Right lobe of liver (tissue), 6 donors: ENCODE measurements around the gene EEIG1. TPM values are rescaled to one million over a fixed set of nuclear protein-coding genes. Genes with fewer than 3 reads are reported as not detected.
A peak's percentile ranks its signal among the peaks of the same experiment; 100 is the strongest.

ENCODE experiments used
- ATAC-seq, 4 donors: fragments of 200-7000 bp; cut with Tn5 transposase; one replicate each; pipeline ENCODE4 v1.9.1; 2020; ENCODE audit warnings: mild to moderate bottlenecking in 4 of 4, moderate library complexity in 4 of 4
- DNase-seq, 3 donors: peaks; one replicate each; pipeline ENCODE4 v3.0.0-alpha.2; 2020
- H3K27ac ChIP-seq, 3 donors: fragments of 200-600 bp; one replicate each; pipeline ENCODE4 v1.8.0; 2022
- H3K27me3 ChIP-seq, 2 donors: fragments of 200-600 bp; one replicate each; pipeline ENCODE4 v1.8.0; 2022
- H3K36me3 ChIP-seq, 4 donors: fragments of 200-600 bp; sonication (generic) in 1 of 4; one replicate each; pipeline versions ENCODE4 v1.5.1 to v1.8.0; 2017 to 2022; ENCODE audit warnings: control low read depth in 1 of 4
- H3K4me1 ChIP-seq, 4 donors: fragments of 200-600 bp; sonication (generic) in 1 of 4; one replicate each; pipeline versions ENCODE4 v1.5.1 to v1.8.0; 2017 to 2022; ENCODE audit warnings: control low read depth in 1 of 4
- H3K4me3 ChIP-seq, 3 donors: fragments of 200-600 bp; one replicate each; pipeline ENCODE4 v1.8.0; 2022
- H3K9me3 ChIP-seq, 4 donors: fragments of 200-600 bp; sonication (generic) in 1 of 4; one replicate each; pipeline versions ENCODE4 v1.5.1 to v1.8.0; 2017 to 2022; ENCODE audit warnings: control low read depth in 1 of 4
- POLR2A ChIP-seq: fragments of 450-650 bp; IDR thresholded peaks from one replicate; pipeline ENCODE4 v1.6.1; 2017; ENCODE audit warnings: antibody characterized with exemption, mild to moderate bottlenecking
- WGBS: methylation state at CpG from one replicate; pipeline ENCODE4 v1.1.6; 2018; ENCODE audit warnings: low coverage, low lambda C conversion rate; ENCODE audit not compliant: insufficient coverage; ENCODE audit errors: missing lambda C conversion rate; 5-methylcytosine and 5-hydroxymethylcytosine counted together
- intact Hi-C, 2 donors: fragments of 100-400 bp; cut with DNase I; formaldehyde crosslinking; loops; one replicate each; pipeline versions ENCODE4 v1.11.2 to v1.14.1; 2022
- total RNA-seq, 6 experiments: library from RNA; depleted of rRNA in 2 of 6; stranded (reverse); fragments of >200 nt in 2 of 6; fragmentation: NEBNext Ultra II Directional in 3 of 6; extraction: Animal tissue kit (Norgen Biotek cat#: 25700) in 3 of 6; gene quantifications; one replicate each; pipeline versions ENCODE4 v1.1.0 to v1.2.4, GENCODE V29; 2016 to 2023
- TF ChIP-seq, protein P1 (sequence below), 4 donors: fragments of 200-600 bp in 3 of 4; fragments of 450-650 bp in 1 of 4; IDR thresholded peaks; one replicate each; pipeline versions ENCODE4 v1.5.1 to v1.8.0; 2016 to 2022; ENCODE audit warnings: antibody characterized with exemption in 4 of 4, mild to moderate bottlenecking in 2 of 4
- donor health status: DM: no; HTN: yes; CAD: no.
- donor health status: DM: no; HTN: no; CAD: no.
- donor health status: DM: no; HTN: no; CAD: no.
- donor health status: DM: no; HTN: yes; CAD: no.
- donor health status: DM: no; HTN: yes; CAD: no.

The EEIG1 gene
- total RNA-seq, 6 experiments from 2014 or later: 9.7 to 54.1 (median 23.6) TPM

DNA sequence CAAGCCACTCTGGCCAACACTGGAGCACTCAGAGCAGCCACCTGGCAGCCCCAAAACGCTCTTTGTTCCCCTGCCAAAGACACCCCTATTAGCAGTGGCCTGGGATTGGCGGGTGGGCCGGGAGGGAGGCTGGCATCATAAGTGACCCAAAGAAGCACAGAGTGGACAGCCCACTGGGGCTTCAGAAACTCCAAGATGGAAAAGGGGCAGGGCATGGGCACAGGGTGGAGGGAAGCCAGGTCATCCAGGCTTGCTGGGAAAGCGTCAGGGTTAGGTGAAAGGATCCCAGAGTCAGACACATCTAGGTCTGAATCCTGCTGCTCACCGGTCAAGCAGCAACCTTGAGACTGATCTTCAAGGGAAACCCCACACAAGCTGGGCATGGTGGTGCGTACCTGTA, 14.8 kb downstream of the EEIG1 start:
- DNase-seq (peak in 1 of 3 donors; percentile 29), ATAC-seq (peak; percentile 3 to 24 (median 5))
- H3K4me3 ChIP-seq: no peak overlapping the region
- no peaks in the 10 kb centered on the region for H3K27me3 ChIP-seq
- WGBS: 0% methylated on average over 3 of the region's 6 CpGs
- H3K27ac ChIP-seq: peak overlapping the region; percentile 68 to 90 (median 79)
- TF ChIP-seq POLR2A: no peak
- TF ChIP-seq, protein P1, sequence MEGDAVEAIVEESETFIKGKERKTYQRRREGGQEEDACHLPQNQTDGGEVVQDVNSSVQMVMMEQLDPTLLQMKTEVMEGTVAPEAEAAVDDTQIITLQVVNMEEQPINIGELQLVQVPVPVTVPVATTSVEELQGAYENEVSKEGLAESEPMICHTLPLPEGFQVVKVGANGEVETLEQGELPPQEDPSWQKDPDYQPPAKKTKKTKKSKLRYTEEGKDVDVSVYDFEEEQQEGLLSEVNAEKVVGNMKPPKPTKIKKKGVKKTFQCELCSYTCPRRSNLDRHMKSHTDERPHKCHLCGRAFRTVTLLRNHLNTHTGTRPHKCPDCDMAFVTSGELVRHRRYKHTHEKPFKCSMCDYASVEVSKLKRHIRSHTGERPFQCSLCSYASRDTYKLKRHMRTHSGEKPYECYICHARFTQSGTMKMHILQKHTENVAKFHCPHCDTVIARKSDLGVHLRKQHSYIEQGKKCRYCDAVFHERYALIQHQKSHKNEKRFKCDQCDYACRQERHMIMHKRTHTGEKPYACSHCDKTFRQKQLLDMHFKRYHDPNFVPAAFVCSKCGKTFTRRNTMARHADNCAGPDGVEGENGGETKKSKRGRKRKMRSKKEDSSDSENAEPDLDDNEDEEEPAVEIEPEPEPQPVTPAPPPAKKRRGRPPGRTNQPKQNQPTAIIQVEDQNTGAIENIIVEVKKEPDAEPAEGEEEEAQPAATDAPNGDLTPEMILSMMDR (IDR thresholded peaks at IDR 0.05): no peak
- no peaks in the 10 kb centered on the region for H3K36me3 ChIP-seq
- peaks cover 0 to 89% (median 43%) of the 10 kb centered on the region in 4 donors for H3K4me1 ChIP-seq
- H3K9me3 ChIP-seq: no peaks in the 10 kb centered on the region
- intact Hi-C loops: no loop called here

DNA sequence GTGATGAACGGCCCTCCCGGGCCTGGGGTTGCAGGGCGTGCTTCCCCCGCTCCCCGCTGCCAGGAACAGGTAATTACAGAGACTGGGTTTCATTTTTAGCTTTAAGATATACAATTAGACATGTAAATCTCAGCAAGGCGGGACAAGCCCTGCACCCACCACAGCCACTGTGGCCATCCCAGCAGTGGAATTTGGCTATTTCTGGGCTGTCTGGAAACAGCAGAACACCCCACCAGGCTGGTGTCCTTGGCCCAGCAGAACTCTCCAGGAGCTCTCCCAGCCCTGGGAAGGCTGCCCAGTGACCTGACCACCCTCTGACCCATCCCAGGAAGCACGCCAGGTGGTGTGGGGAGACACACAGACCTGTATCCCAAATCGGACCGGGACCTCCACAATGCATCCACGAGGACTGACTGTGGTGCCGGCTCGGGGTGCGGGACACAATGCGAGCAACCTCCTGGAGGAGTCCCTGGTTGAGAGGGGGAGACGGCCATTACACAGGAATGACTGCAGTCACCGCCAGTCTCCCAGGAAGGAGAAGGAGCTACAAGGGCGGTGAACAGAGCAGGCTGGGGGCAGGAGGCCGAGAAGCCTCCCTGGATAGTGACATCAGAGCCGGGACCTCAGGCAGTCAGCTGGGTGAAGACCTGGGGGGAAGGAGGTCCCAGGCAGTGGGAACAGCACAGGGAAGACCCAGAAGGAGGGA, 17.3 kb downstream of the EEIG1 start:
- no peaks in the 10 kb centered on the region for H3K9me3 ChIP-seq
- no peaks in the 10 kb centered on the region for H3K27me3 ChIP-seq
- peak; percentile 87 to 93 (median 91) for DNase-seq
- intact Hi-C loops: no loop called here
- peak; percentile 47 to 70 (median 68) for ATAC-seq
- H3K4me1 ChIP-seq: peaks cover 0 to 76% (median 39%) of the 10 kb centered on the region in 4 donors
- H3K27ac ChIP-seq: peak overlapping the region; percentile 48 to 62 (median 57)
- H3K36me3 ChIP-seq: no peaks in the 10 kb centered on the region
- TF ChIP-seq POLR2A: no peak
- TF ChIP-seq, protein P1 (IDR thresholded peaks at IDR 0.05): peak in 1 of 4 donors; percentile 5
- H3K4me3 ChIP-seq: no peak overlapping the region
- WGBS: 33% methylated on average over 11 of the region's 19 CpGs

DNA sequence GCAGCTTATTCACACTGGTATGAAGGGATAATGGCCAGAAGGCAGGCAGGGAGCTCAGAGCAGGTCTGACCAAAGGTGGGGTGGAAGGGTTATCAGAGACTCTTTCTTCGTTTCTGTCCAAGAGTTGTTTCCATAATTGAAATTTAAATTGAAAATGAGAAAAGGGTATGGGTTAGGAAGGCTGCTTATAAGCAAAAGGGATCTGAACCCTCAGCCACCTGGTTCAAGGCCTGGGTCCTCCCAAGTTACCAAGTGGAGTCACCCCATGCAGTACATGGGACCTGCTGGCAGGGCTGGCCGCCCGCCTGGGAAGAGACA, 17.8 kb downstream of the EEIG1 start:
- peak; percentile 7 to 33 (median 14) for ATAC-seq
- Histone ChIP-seq H3K4me3 (no peak overlapping the region), H3K36me3 (no peaks in the 10 kb centered on the region), H3K9me3 (no peaks in the 10 kb centered on the region), H3K4me1 (peaks cover 0 to 76% (median 39%) of the 10 kb centered on the region in 4 donors), H3K27me3 (no peaks in the 10 kb centered on the region), H3K27ac (peak overlapping the region; percentile 48 to 62 (median 57))
- DNase-seq: no peak
- TF ChIP-seq, protein P1 (IDR thresholded peaks at IDR 0.05): no peak
- no peak for TF ChIP-seq POLR2A
- 33% methylated on average over 3 of the region's 3 CpGs for WGBS
- intact Hi-C loops: no loop called here

DNA sequence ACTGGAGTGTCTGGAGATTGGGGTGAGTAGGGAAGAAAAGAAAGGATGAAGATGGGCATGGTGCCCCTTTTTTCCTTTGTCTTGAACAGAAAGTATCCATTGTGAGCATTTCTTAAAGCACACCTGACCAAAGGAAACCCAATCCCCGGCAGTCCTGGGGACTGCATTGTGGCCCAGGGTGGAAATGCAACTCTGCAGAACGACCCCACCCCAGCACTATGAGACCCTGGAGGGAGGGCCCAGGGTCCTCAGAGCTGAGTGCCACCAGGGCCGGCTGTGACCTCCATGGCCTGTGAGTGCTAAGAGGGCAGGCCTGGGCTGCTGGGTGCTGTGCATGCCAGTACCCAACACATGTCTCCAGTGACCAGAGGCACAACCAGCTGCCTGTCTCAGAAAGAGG, 18.5 kb downstream of the EEIG1 start:
- intact Hi-C loops: no loop called here
- H3K27me3 ChIP-seq: no peaks in the 10 kb centered on the region
- no CpG with 5 or more reads among the region's 3 CpGs for WGBS
- no peaks in the 10 kb centered on the region for H3K36me3 ChIP-seq
- DNase-seq: no peak
- peaks cover 0 to 78% (median 37%) of the 10 kb centered on the region in 4 donors for H3K4me1 ChIP-seq
- TF ChIP-seq, protein P1 (IDR thresholded peaks at IDR 0.05): no peak
- no peak for TF ChIP-seq POLR2A
- no peak for ATAC-seq
- no peaks in the 10 kb centered on the region for H3K9me3 ChIP-seq
- H3K27ac ChIP-seq: peak overlapping the region in 1 of 3 donors; percentile 62
- no peak overlapping the region for H3K4me3 ChIP-seq
